SK-N-MC (cell line): ENCODE measurements around the gene KCNE5.
"Not testable (repeated sequence)": the region's sequence is repeated elsewhere in the genome, so short reads cannot be mapped to it uniquely, and the experiment has no call there.

Experiments used
- DNase-seq: peaks from one replicate; pipeline ENCODE4 v3.0.0-alpha.2; 2011; ENCODE audit warnings: low read depth, low spot score
- H3K27ac ChIP-seq: fragments of 200-600 bp; sonication (generic); 2 replicates; pipeline ENCODE4 v1.5.1; 2016; ENCODE audit warnings: mixed run types
- H3K36me3 ChIP-seq: fragments of 200-600 bp; sonication (generic); 2 replicates; pipeline ENCODE4 v1.6.1; 2017; ENCODE audit warnings: antibody characterized with exemption, low read length, mixed read lengths; ENCODE audit not compliant: insufficient read depth
- H3K4me3 ChIP-seq: fragments of 200-600 bp; sonication (generic); 2 replicates; pipeline ENCODE4 v1.5.1; 2016
- H3K9ac ChIP-seq: fragments of 200-600 bp; sonication (generic); 2 replicates; pipeline ENCODE4 v1.8.0; 2017; ENCODE audit warnings: mixed run types, mixed read lengths; ENCODE audit not compliant: insufficient read length
- H3K9me3 ChIP-seq: fragments of 200-600 bp; sonication (generic); 2 replicates; pipeline ENCODE4 v1.6.1; 2017; ENCODE audit warnings: low read depth, mild to moderate bottlenecking, antibody characterized with exemption, low read length, moderate library complexity, mixed read lengths
- EZH2 ChIP-seq: fragments of 200-600 bp; sonication (generic); IDR thresholded peaks from one replicate; pipeline ENCODE4 v1.6.1; 2017; ENCODE audit warnings: antibody characterized with exemption
- FOXP2 ChIP-seq: optimal IDR thresholded peaks from 2 replicates; pipeline ENCODE3; 2011; ENCODE audit warnings: mild to moderate bottlenecking, moderate library complexity; ENCODE audit not compliant: insufficient read depth; ENCODE audit errors: extremely low read length, control extremely low read depth
- POLR2AphosphoS5 ChIP-seq: IDR thresholded peaks from 2 replicates; pipeline ENCODE4 v1.6.1; 2012; ENCODE audit warnings: mild to moderate bottlenecking, low read depth, low read length, borderline replicate concordance

KCNE5 gene

DNA sequence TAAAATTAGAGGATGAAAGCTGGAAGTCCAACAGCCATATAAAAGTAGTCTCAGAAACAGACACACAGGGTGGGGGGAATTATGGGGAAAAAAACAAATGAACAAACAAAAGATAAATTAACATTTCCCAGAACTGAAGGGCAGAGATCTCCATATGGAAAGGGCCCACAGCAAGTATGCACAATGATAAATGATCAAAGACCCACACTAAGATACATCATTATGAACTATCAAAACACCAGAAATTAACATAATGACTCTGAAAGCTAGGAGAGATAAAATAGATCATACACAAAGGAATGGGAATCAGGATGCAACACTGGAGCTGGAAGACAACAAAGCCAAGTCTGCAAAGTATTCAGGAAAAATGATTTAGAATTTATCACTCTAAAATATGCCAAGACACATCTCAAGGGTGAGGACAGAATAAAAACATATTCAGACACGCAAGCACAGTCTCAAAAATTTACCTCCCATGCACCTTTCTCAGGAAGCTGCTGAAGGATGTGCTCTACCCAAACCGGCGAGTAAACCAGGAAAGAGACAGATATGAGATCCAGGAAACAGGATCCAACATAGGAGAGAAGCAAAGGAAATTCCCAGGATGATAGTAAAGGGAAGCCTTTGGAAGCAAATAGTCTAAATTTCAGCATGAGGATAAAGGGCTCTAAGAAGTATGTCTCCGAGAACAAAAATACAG is 30.7 kb upstream of the KCNE5 start:
- TF ChIP-seq FOXP2: no peak
- TF ChIP-seq EZH2: no peak
- TF ChIP-seq POLR2AphosphoS5: no peak
- H3K4me3 ChIP-seq: no peak overlapping the region
- no peak overlapping the region for H3K9ac ChIP-seq
- no peak for DNase-seq
- no peak overlapping the region for H3K27ac ChIP-seq
- no peaks in the 10 kb centered on the region for H3K9me3 ChIP-seq
- no peaks in the 10 kb centered on the region; the same call in 1 of the 2 replicates for H3K36me3 ChIP-seq

DNA sequence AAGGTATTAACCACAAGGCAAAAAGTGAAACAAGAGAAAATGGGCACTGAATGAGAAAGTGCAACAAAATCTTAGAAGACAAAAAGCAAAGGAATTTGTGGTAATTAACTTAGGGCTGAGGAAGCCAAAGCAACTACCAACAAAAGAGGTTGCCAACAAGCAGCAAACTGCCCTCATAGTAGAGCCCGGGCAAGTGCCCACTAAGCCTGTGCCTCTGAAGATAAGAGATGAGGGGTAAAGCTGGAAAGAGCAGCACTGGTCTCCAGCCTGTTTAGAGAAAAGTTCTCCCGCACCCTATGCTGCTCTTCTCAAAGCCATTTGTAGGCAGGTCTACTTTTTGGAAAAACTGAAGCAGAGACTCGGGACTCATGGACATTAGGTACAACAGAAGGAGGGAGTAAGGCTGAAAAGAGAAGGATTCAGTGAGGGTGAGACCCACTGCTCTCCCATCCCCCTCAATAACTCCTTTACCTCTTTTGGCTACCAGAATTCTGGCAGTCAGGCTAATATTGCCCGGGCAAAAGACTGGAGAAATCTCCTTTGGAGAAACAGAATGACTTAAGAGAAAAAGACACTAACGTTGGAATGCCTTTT is 29.6 kb upstream of the KCNE5 start:
- DNase-seq: no peak
- TF ChIP-seq EZH2: no peak
- no peak for TF ChIP-seq POLR2AphosphoS5

DNA sequence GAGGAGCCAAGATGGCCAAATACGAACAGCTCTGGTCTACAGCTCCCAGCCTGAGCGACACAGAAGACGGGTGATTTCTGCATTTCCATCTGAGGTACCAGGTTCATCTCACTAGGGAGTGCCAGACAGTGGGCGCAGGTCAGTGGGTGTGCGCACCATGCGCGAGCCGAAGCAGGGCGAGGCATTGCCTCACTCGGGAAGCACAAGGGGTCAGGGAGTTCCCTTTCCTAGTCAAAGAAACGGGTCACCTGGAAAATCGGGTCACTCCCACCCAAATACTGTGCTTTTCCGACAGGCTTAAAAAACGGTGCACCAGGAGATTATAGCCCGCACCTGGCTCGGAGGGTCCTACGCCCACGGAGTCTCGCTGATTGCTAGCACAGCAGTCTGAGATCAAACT is 19.7 kb upstream of the KCNE5 start:
- not testable (repeated sequence) for DNase-seq, H3K36me3 ChIP-seq, H3K4me3 ChIP-seq, H3K9me3 ChIP-seq, H3K27ac ChIP-seq, H3K9ac ChIP-seq

More for the DNA sequence above, 29.6 kb upstream of the KCNE5 start:
- Histone ChIP-seq H3K27ac (no peak overlapping the region), H3K9ac (no peak overlapping the region), H3K4me3 (no peak overlapping the region), H3K36me3 (no peaks in the 10 kb centered on the region; the same call in 1 of the 2 replicates), H3K9me3 (no peaks in the 10 kb centered on the region)

DNA sequence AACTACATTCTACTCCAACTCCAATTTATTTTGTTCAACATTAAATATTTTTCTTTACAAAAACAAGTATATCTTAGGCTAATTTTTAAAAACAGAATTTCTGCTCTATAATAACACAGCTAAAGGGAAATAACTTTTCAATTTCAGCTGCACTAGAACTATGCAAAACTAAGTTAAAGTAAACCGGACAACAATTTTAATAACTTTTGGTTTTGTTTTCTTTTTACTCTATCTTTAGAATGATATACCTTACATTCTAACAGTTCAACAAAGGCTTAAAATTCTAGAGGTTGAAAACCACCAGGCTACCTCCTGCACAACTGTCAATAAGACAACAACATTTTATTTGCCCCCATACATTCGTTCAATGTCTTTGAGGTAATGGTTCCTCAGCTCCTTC is 18.7 kb upstream of the KCNE5 start:
- Histone ChIP-seq H3K9ac (no peak overlapping the region), H3K4me3 (no peak overlapping the region), H3K27ac (no peak overlapping the region), H3K36me3 (no peaks in the 10 kb centered on the region), H3K9me3 (no peaks in the 10 kb centered on the region)
- no peak for TF ChIP-seq POLR2AphosphoS5
- no peak for TF ChIP-seq FOXP2
- TF ChIP-seq EZH2: no peak
- DNase-seq: no peak

DNA sequence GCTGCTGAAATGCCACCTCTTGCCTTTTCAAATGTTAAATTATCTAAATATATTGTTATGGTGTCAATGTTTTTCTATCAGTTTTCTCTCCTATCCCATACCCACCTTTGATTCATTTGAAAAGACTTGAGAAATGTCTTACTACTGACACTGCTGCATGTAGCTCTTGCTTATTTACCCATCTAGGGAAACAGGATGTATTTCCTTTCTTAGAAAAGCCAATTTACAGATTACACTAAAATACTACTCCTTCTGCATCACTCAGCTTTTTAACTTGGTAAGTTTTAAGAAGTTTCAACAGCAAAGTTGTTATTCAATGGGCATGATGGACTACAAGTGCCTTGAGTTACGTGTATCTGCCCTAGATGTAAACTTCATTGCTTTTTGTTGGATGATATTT is 13.2 kb upstream of the KCNE5 start:
- no peak for DNase-seq
- no peak overlapping the region for H3K9ac ChIP-seq
- no peak overlapping the region for H3K4me3 ChIP-seq
- no peaks in the 10 kb centered on the region for H3K9me3 ChIP-seq
- H3K36me3 ChIP-seq: no peaks in the 10 kb centered on the region
- no peak overlapping the region for H3K27ac ChIP-seq
- TF ChIP-seq FOXP2 (no peak), EZH2 (no peak)

DNA sequence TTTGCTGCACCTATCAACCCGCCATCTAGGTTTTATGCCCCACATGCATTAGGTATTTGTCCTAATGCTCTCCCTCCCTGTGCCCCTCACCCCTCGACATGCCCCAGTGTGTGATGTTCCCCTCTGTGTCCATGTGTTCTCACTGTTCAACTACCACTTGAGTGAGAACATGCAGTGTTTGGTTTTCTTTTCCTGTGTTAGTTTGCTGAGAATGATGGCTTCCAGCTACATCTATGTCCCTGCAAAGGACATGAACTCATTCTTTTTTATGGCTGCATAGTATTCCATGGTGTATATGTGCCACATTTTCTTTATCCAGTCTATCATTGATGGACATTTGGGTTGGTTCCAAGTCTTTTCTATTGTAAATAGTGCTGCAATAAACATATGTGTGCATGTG is 12.5 kb upstream of the KCNE5 start:
- not testable (repeated sequence) for H3K9me3 ChIP-seq, H3K9ac ChIP-seq, H3K36me3 ChIP-seq, DNase-seq, H3K4me3 ChIP-seq, H3K27ac ChIP-seq

DNA sequence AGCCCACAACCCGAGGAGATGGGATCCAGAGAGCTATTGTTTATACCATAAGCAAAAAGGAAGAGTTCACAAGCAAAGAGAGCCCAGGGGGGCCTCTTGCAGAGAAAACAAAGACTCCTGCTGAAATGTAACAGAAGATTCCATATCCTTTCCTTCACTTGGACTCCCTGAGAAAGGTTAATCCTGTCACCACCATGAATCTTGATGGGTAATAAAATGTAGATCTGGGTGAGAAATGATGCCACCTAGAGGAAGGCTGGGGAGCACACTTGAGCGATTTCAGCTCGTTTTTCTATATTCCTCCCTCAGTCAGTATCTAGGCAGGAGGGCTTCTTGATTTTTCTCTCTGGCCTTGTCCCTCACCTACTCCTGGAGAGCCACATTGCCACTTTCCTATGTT is 10.2 kb upstream of the KCNE5 start:
- no peaks in the 10 kb centered on the region for H3K36me3 ChIP-seq
- no peak overlapping the region for H3K4me3 ChIP-seq
- DNase-seq: no peak
- no peak overlapping the region for H3K9ac ChIP-seq
- TF ChIP-seq POLR2AphosphoS5 (no peak), FOXP2 (no peak), EZH2 (no peak)
- no peaks in the 10 kb centered on the region for H3K9me3 ChIP-seq
- no peak overlapping the region for H3K27ac ChIP-seq

DNA sequence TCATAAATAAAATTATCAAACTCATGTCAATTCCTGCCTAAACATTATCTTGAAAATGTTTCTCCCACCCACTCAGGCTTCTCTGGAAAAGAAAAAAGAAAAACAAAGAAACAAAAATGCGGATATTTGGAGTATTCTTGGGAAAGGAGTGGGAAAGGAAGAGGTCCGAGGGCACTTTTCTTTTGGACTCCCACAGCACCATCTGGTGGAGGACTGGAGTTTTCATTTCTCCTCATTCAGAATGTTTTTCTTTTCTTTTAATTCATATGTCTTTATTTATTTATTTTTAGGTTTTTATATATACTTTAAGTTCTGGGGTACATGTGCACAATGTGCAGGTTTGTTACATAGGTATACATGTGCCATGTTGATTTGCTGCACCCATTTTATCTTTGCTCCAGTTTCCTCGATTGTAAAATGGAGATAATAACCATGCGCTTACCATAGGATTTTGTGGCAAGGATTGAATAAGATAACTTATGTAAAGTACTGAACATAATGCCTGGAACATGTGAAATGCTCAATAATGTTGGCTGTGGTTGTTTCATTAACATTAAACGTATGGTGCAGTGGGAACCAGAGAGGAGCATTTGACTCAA is 8.0 kb upstream of the KCNE5 start:
- TF ChIP-seq FOXP2 (no peak), EZH2 (no peak), POLR2AphosphoS5 (no peak)
- H3K9me3 ChIP-seq: no peaks in the 10 kb centered on the region

DNA sequence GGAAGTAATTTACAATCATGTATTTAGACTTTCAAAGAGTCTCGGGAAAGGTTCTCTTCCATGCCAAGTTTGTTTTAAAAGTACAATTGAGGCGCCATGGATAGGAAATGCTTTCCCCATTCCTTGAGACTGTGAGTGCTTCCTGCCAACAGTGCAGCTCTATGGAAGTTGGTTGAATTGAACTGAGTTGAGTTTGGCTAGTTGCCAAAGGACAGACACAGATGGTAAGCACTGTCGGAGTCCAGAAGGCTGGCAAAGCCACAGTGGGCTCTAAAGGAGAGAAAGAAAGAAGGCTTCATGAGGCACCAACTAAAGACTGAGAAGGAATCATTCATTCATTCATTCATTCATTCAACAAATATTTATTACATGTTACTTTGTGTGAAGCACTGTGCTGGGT is 4.3 kb upstream of the KCNE5 start:
- Histone ChIP-seq H3K36me3 (no peaks in the 10 kb centered on the region), H3K9me3 (no peaks in the 10 kb centered on the region), H3K9ac (no peak overlapping the region), H3K27ac (no peak overlapping the region), H3K4me3 (no peak overlapping the region)
- DNase-seq: no peak
- TF ChIP-seq EZH2 (no peak), POLR2AphosphoS5 (no peak), FOXP2 (no peak)

More for the DNA sequence above, 8.0 kb upstream of the KCNE5 start:
- Histone ChIP-seq H3K36me3 (no peaks in the 10 kb centered on the region), H3K27ac (no peak overlapping the region), H3K9ac (no peak overlapping the region), H3K4me3 (no peak overlapping the region)
- DNase-seq: no peak
